ENCODE results near the gene R3HDML. TPM values are rescaled to one million over a fixed set of nuclear protein-coding genes. Genes with fewer than 3 reads are reported as not detected.

The R3HDML gene
- total and polyA plus RNA-seq, 2 of the 13 experiments (the other 11 are each of a cell fraction or from before 2014, with no cell fraction given), result not detected

DNA sequence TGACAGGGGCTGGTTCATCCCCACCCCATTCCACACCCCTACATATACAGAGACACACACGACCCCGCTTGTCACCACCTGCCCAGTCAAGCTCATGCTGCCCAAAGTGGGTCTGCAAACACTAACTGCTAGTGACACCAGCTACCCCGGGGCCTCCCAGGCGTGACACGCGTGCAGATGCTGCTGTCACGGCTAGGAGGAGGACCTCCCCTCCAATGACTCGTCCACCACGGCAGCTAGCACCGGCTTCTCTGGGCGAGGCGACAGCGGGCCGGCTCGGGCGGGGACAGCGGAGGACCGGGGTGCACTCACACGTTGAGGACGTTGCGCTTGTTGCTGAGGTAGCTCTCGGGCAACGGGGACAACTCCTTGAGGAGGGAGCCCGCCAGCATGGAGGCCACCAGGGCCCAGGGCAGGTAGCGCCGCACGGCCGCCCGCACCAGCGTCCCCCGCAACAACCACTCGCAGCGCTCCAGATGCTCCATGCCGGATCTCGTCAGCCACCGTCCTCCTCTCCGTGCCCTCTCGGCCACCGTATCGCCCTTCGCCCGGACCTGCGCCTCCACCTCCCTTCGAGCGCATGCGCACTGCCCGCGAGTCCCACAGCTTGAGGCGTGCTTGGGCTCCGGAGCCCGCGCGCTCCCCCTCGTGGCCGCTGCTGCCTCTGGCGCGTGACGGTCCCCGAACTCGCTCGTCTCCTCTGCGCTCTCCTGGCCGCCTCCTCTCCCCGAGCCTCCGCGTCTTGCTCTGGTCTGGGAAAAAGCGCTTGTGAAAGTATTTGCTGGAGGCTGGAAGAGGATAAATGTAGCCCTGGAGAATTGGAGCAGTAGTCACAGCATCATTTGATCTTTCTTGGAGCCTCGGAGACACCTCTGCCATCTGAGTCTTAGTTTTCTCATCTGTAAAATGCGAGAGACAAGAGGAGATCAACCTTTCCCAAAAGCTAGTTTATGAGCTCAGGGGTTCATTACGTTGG, 25.9 kb upstream of the R3HDML start, which contains the start of gene FITM2 (continued):
- TF ChIP-seq KLF6 (CRISPR knock-in tag; IDR thresholded peaks at IDR 0.05) (no peak; the same call in none of the 2 replicates), NAIF1 (CRISPR knock-in tag; IDR thresholded peaks at IDR 0.05; ENCODE audit: borderline replicate concordance) (0 out of 2 replicates have a peak, but pooled peaks have one; percentile 37), CC2D1A (CRISPR knock-in tag; IDR thresholded peaks at IDR 0.05) (peak; percentile 85; the same call in 1 of the 2 replicates), ZNF501 (CRISPR knock-in tag; IDR thresholded peaks at IDR 0.05) (peak; percentile 99), ZNF83 (CRISPR knock-in tag; IDR thresholded peaks at IDR 0.05; ENCODE audit: borderline replicate concordance) (no peak; the same call in 1 of the 2 replicates), ZNF839 (CRISPR knock-in tag; IDR thresholded peaks at IDR 0.05; ENCODE audit: borderline replicate concordance) (no peak; the same call in 1 of the 2 replicates), ZNF24 (IDR thresholded peaks at IDR 0.05) (no peak), NFIB (CRISPR knock-in tag; IDR thresholded peaks at IDR 0.05; ENCODE audit: borderline replicate concordance) (no peak), ZNF253 (CRISPR knock-in tag; IDR thresholded peaks at IDR 0.05; ENCODE audit: borderline replicate concordance) (peak; percentile 56; the same call in 1 of the 2 replicates), NFYC (CRISPR knock-in tag; IDR thresholded peaks at IDR 0.05) (peak; percentile 62), IKZF4 (CRISPR knock-in tag; IDR thresholded peaks at IDR 0.05; ENCODE audit: borderline replicate concordance, low read depth, not compliant biosample characterization) (peak; percentile 57), MIER2 (CRISPR knock-in tag; IDR thresholded peaks at IDR 0.05) (peak; percentile 94), MYC (CRISPR knock-in tag; IDR thresholded peaks at IDR 0.05; ENCODE audit: borderline replicate concordance) (peak; percentile 98), GTF3A (CRISPR knock-in tag; conservative IDR thresholded peaks at IDR 0.05) (peak; percentile 74; the same call in 1 of the 2 replicates), SP140L (CRISPR knock-in tag; IDR thresholded peaks at IDR 0.05; ENCODE audit: borderline replicate concordance) (no peak)
- TF ChIP-seq, protein P1, sequence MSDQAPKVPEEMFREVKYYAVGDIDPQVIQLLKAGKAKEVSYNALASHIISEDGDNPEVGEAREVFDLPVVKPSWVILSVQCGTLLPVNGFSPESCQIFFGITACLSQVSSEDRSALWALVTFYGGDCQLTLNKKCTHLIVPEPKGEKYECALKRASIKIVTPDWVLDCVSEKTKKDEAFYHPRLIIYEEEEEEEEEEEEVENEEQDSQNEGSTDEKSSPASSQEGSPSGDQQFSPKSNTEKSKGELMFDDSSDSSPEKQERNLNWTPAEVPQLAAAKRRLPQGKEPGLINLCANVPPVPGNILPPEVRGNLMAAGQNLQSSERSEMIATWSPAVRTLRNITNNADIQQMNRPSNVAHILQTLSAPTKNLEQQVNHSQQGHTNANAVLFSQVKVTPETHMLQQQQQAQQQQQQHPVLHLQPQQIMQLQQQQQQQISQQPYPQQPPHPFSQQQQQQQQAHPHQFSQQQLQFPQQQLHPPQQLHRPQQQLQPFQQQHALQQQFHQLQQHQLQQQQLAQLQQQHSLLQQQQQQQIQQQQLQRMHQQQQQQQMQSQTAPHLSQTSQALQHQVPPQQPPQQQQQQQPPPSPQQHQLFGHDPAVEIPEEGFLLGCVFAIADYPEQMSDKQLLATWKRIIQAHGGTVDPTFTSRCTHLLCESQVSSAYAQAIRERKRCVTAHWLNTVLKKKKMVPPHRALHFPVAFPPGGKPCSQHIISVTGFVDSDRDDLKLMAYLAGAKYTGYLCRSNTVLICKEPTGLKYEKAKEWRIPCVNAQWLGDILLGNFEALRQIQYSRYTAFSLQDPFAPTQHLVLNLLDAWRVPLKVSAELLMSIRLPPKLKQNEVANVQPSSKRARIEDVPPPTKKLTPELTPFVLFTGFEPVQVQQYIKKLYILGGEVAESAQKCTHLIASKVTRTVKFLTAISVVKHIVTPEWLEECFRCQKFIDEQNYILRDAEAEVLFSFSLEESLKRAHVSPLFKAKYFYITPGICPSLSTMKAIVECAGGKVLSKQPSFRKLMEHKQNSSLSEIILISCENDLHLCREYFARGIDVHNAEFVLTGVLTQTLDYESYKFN (CRISPR knock-in tag; conservative IDR thresholded peaks at IDR 0.05), result peak; percentile 80
- TF ChIP-seq, protein P2, sequence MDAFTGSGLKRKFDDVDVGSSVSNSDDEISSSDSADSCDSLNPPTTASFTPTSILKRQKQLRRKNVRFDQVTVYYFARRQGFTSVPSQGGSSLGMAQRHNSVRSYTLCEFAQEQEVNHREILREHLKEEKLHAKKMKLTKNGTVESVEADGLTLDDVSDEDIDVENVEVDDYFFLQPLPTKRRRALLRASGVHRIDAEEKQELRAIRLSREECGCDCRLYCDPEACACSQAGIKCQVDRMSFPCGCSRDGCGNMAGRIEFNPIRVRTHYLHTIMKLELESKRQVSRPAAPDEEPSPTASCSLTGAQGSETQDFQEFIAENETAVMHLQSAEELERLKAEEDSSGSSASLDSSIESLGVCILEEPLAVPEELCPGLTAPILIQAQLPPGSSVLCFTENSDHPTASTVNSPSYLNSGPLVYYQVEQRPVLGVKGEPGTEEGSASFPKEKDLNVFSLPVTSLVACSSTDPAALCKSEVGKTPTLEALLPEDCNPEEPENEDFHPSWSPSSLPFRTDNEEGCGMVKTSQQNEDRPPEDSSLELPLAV (CRISPR knock-in tag; conservative IDR thresholded peaks at IDR 0.05; ENCODE audit: low read depth), result no peak
- TF ChIP-seq, protein P3, sequence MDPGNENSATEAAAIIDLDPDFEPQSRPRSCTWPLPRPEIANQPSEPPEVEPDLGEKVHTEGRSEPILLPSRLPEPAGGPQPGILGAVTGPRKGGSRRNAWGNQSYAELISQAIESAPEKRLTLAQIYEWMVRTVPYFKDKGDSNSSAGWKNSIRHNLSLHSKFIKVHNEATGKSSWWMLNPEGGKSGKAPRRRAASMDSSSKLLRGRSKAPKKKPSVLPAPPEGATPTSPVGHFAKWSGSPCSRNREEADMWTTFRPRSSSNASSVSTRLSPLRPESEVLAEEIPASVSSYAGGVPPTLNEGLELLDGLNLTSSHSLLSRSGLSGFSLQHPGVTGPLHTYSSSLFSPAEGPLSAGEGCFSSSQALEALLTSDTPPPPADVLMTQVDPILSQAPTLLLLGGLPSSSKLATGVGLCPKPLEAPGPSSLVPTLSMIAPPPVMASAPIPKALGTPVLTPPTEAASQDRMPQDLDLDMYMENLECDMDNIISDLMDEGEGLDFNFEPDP (CRISPR knock-in tag; conservative IDR thresholded peaks at IDR 0.05), result no peak
- TF ChIP-seq, protein P4, sequence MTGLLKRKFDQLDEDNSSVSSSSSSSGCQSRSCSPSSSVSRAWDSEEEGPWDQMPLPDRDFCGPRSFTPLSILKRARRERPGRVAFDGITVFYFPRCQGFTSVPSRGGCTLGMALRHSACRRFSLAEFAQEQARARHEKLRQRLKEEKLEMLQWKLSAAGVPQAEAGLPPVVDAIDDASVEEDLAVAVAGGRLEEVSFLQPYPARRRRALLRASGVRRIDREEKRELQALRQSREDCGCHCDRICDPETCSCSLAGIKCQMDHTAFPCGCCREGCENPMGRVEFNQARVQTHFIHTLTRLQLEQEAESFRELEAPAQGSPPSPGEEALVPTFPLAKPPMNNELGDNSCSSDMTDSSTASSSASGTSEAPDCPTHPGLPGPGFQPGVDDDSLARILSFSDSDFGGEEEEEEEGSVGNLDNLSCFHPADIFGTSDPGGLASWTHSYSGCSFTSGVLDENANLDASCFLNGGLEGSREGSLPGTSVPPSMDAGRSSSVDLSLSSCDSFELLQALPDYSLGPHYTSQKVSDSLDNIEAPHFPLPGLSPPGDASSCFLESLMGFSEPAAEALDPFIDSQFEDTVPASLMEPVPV (CRISPR knock-in tag; IDR thresholded peaks at IDR 0.05), result peak; percentile 92; the same call in 1 of the 2 replicates

Measured in HepG2 (cell line).